Measurements from ENCODE around the gene LRRN2. TPM values are rescaled to one million over a fixed set of nuclear protein-coding genes. Genes with fewer than 3 reads are reported as not detected.
"Not testable (repeated sequence)": the region's sequence is repeated elsewhere in the genome, so short reads cannot be mapped to it uniquely, and the experiment has no call there.

LRRN2 gene
- total RNA-seq, 2 experiments from 2014 or later = not detected

- Mint-ChIP-seq H3K36me3 (peaks cover 5% of the 10 kb centered on the region), H3K4me3 (no peak overlapping the region), H3K27ac (peak overlapping the region; percentile 87), H3K4me1 (peaks cover 20% of the 10 kb centered on the region), H3K9me3 (no peaks in the 10 kb centered on the region), H3K27me3 (no peaks in the 10 kb centered on the region)
- no peak for DNase-seq
Observed at GRCh38 chr1:204579681-204580080, 105.9 kb downstream of the LRRN2 start.

- Mint-ChIP-seq H3K27ac (peak overlapping the region; percentile 87), H3K4me1 (peaks cover 20% of the 10 kb centered on the region), H3K4me3 (peak overlapping the region; percentile 72), H3K9me3 (no peaks in the 10 kb centered on the region), H3K27me3 (no peaks in the 10 kb centered on the region), H3K36me3 (peaks cover 5% of the 10 kb centered on the region)
- DNase-seq = peak; percentile 49
Observed at GRCh38 chr1:204578867-204579664, 106.5 kb downstream of the LRRN2 start.

- Mint-ChIP-seq H3K27ac (peak overlapping the region; percentile 26), H3K9me3 (no peaks in the 10 kb centered on the region), H3K27me3 (no peaks in the 10 kb centered on the region), H3K4me1 (peaks cover 20% of the 10 kb centered on the region), H3K36me3 (peaks cover 5% of the 10 kb centered on the region), H3K4me3 (no peak overlapping the region)
- DNase-seq = no peak
Observed at GRCh38 chr1:204577794-204578478, 107.6 kb downstream of the LRRN2 start.

- Mint-ChIP-seq H3K4me1 (peaks cover 20% of the 10 kb centered on the region), H3K36me3 (peaks cover 8% of the 10 kb centered on the region), H3K4me3 (no peak overlapping the region), H3K27me3 (no peaks in the 10 kb centered on the region), H3K9me3 (no peaks in the 10 kb centered on the region), H3K27ac (no peak overlapping the region)
- no peak for DNase-seq
Observed at GRCh38 chr1:204576422-204576821, 109.1 kb downstream of the LRRN2 start.

GRCh38 chr1:204575221-204576190 lies 110.0 kb downstream of the LRRN2 start:
- no peaks in the 10 kb centered on the region for H3K27me3 Mint-ChIP-seq
- no peaks in the 10 kb centered on the region for H3K9me3 Mint-ChIP-seq
- H3K4me1 Mint-ChIP-seq = peaks cover 20% of the 10 kb centered on the region
- no peak overlapping the region for H3K27ac Mint-ChIP-seq
- H3K36me3 Mint-ChIP-seq = peaks cover 11% of the 10 kb centered on the region
- no peak for DNase-seq
- H3K4me3 Mint-ChIP-seq = no peak overlapping the region

GRCh38 chr1:204574865-204575163 lies 110.7 kb downstream of the LRRN2 start:
- H3K4me3 Mint-ChIP-seq = no peak overlapping the region
- no peaks in the 10 kb centered on the region for H3K27me3 Mint-ChIP-seq
- peaks cover 13% of the 10 kb centered on the region for H3K36me3 Mint-ChIP-seq
- no peak for DNase-seq
- peaks cover 19% of the 10 kb centered on the region for H3K4me1 Mint-ChIP-seq
- H3K9me3 Mint-ChIP-seq = no peaks in the 10 kb centered on the region
- H3K27ac Mint-ChIP-seq = no peak overlapping the region

GRCh38 chr1:204574016-204574864 lies 111.3 kb downstream of the LRRN2 start:
- no peaks in the 10 kb centered on the region for H3K27me3 Mint-ChIP-seq
- H3K36me3 Mint-ChIP-seq = peaks cover 13% of the 10 kb centered on the region
- H3K4me3 Mint-ChIP-seq = no peak overlapping the region
- H3K27ac Mint-ChIP-seq = no peak overlapping the region
- no peak for DNase-seq
- peaks cover 18% of the 10 kb centered on the region for H3K4me1 Mint-ChIP-seq
- H3K9me3 Mint-ChIP-seq = no peaks in the 10 kb centered on the region

- peaks cover 11% of the 10 kb centered on the region for H3K4me1 Mint-ChIP-seq
- no peaks in the 10 kb centered on the region for H3K9me3 Mint-ChIP-seq
- DNase-seq = no peak
- no peak overlapping the region for H3K27ac Mint-ChIP-seq
- H3K27me3 Mint-ChIP-seq = no peaks in the 10 kb centered on the region
- no peak overlapping the region for H3K4me3 Mint-ChIP-seq
- peaks cover 13% of the 10 kb centered on the region for H3K36me3 Mint-ChIP-seq
Observed at GRCh38 chr1:204572923-204573922, 112.3 kb downstream of the LRRN2 start.

GRCh38 chr1:204571631-204572030 lies 113.9 kb downstream of the LRRN2 start:
- DNase-seq = no peak
- no peaks in the 10 kb centered on the region for H3K9me3 Mint-ChIP-seq
- H3K36me3 Mint-ChIP-seq = peaks cover 19% of the 10 kb centered on the region
- no peak overlapping the region for H3K27ac Mint-ChIP-seq
- H3K4me3 Mint-ChIP-seq = no peak overlapping the region
- no peaks in the 10 kb centered on the region for H3K27me3 Mint-ChIP-seq
- H3K4me1 Mint-ChIP-seq = peaks cover 8% of the 10 kb centered on the region

- Mint-ChIP-seq H3K36me3 (peaks cover 19% of the 10 kb centered on the region), H3K4me1 (peaks cover 10% of the 10 kb centered on the region), H3K27ac (no peak overlapping the region), H3K27me3 (no peaks in the 10 kb centered on the region), H3K9me3 (no peaks in the 10 kb centered on the region), H3K4me3 (no peak overlapping the region)
- no peak for DNase-seq
Observed at GRCh38 chr1:204571128-204571527, 114.4 kb downstream of the LRRN2 start.

GRCh38 chr1:204570021-204570420 lies 115.5 kb downstream of the LRRN2 start:
- peaks cover 21% of the 10 kb centered on the region for H3K36me3 Mint-ChIP-seq
- not testable (repeated sequence) for H3K27me3 Mint-ChIP-seq, H3K27ac Mint-ChIP-seq, H3K4me3 Mint-ChIP-seq, H3K9me3 Mint-ChIP-seq, DNase-seq
- peaks cover 20% of the 10 kb centered on the region for H3K4me1 Mint-ChIP-seq

- no peak for DNase-seq
- Mint-ChIP-seq H3K36me3 (peaks cover 21% of the 10 kb centered on the region), H3K27ac (no peak overlapping the region), H3K4me1 (peaks cover 23% of the 10 kb centered on the region), H3K27me3 (no peaks in the 10 kb centered on the region), H3K4me3 (no peak overlapping the region), H3K9me3 (no peaks in the 10 kb centered on the region)
Observed at GRCh38 chr1:204569478-204569877, 116.1 kb downstream of the LRRN2 start.

- Mint-ChIP-seq H3K4me1 (peaks cover 25% of the 10 kb centered on the region), H3K4me3 (no peak overlapping the region), H3K36me3 (peaks cover 23% of the 10 kb centered on the region), H3K27me3 (no peaks in the 10 kb centered on the region), H3K9me3 (no peaks in the 10 kb centered on the region), H3K27ac (no peak overlapping the region)
- DNase-seq = no peak
Observed at GRCh38 chr1:204568576-204569315, 116.8 kb downstream of the LRRN2 start.

Data from activated naive CD8-positive, alpha-beta T cell treated with anti-CD3 and anti-CD28 coated beads for 36 hours (primary cell).